Endothelial cell (in vitro differentiated cells): ENCODE data around the gene CNTNAP5. TPM values are rescaled to one million over a fixed set of nuclear protein-coding genes. Genes with fewer than 3 reads are reported as not detected.

Source experiments
- DNase-seq: peaks from one replicate; pipeline ENCODE4 v3.0.0; 2021; ENCODE audit warnings: low spot score
- H3K27ac Mint-ChIP-seq: one replicate; pipeline ENCODE4 v1.8.0; 2021; ENCODE audit warnings: mixed read lengths, inconsistent platforms; ENCODE audit not compliant: unreplicated experiment
- H3K27me3 Mint-ChIP-seq: one replicate; pipeline ENCODE4 v1.8.0; 2021; ENCODE audit warnings: mild to moderate bottlenecking, moderate library complexity, mixed read lengths, inconsistent platforms; ENCODE audit not compliant: unreplicated experiment
- H3K36me3 Mint-ChIP-seq: one replicate; pipeline ENCODE4 v1.8.0; 2021; ENCODE audit warnings: mild to moderate bottlenecking, low read depth, mixed read lengths, inconsistent platforms; ENCODE audit not compliant: unreplicated experiment
- H3K4me1 Mint-ChIP-seq: one replicate; pipeline ENCODE4 v1.8.0; 2021; ENCODE audit warnings: mild to moderate bottlenecking, mixed read lengths, inconsistent platforms; ENCODE audit not compliant: unreplicated experiment
- H3K4me3 Mint-ChIP-seq: one replicate; pipeline ENCODE4 v1.8.0; 2021; ENCODE audit warnings: mild to moderate bottlenecking, mixed read lengths, inconsistent platforms; ENCODE audit not compliant: unreplicated experiment
- H3K9me3 Mint-ChIP-seq: one replicate; pipeline ENCODE4 v1.8.0; 2021; ENCODE audit warnings: mixed read lengths, inconsistent platforms; ENCODE audit not compliant: unreplicated experiment
- total RNA-seq: library from RNA; stranded (reverse); fragmentation: NEBNext Ultra II Directional; extraction: Animal tissue kit (Norgen Biotek cat#: 25700); gene quantifications from one replicate; pipeline ENCODE4 v1.2.1, GENCODE V29; 2021; ENCODE audit not compliant: unreplicated experiment
- TF ChIP-seq, protein P1 (sequence below): fragments of 200-600 bp; sonication (generic); IDR thresholded peaks from one replicate; pipeline ENCODE4 v1.5.0; 2021; ENCODE audit warnings: antibody characterized with exemption; ENCODE audit not compliant: unreplicated experiment

The CNTNAP5 gene
- total RNA-seq, 1 donor from 2014 or later: 5.0 TPM

DNA sequence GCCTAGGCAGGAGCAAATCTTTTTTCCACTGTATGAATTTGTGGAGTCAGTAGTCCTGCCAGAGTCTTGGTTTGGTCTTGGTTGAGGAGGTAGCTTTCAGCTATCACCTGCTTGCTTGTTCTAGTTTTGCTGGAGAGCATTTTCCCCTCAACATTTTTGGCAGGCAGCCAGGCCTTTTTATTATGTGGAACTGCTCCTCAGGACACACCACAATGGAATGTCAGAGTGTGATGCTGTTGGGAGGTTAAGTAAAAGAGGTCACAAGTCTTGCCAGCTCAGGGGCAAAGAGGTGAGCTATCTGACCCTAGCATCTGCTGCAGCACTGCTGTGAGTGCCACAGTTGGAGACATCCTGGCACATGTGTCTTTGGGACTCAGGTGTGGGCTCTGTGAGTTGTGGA is 258.0 kb downstream of the CNTNAP5 start:
- H3K27me3 Mint-ChIP-seq: no peaks in the 10 kb centered on the region
- H3K4me1 Mint-ChIP-seq: no peaks in the 10 kb centered on the region
- no peak overlapping the region for H3K4me3 Mint-ChIP-seq
- H3K36me3 Mint-ChIP-seq: no peaks in the 10 kb centered on the region
- H3K9me3 Mint-ChIP-seq: no peaks in the 10 kb centered on the region
- TF ChIP-seq, protein P1, sequence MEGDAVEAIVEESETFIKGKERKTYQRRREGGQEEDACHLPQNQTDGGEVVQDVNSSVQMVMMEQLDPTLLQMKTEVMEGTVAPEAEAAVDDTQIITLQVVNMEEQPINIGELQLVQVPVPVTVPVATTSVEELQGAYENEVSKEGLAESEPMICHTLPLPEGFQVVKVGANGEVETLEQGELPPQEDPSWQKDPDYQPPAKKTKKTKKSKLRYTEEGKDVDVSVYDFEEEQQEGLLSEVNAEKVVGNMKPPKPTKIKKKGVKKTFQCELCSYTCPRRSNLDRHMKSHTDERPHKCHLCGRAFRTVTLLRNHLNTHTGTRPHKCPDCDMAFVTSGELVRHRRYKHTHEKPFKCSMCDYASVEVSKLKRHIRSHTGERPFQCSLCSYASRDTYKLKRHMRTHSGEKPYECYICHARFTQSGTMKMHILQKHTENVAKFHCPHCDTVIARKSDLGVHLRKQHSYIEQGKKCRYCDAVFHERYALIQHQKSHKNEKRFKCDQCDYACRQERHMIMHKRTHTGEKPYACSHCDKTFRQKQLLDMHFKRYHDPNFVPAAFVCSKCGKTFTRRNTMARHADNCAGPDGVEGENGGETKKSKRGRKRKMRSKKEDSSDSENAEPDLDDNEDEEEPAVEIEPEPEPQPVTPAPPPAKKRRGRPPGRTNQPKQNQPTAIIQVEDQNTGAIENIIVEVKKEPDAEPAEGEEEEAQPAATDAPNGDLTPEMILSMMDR: no peak
- DNase-seq: no peak
- H3K27ac Mint-ChIP-seq: no peak overlapping the region

DNA sequence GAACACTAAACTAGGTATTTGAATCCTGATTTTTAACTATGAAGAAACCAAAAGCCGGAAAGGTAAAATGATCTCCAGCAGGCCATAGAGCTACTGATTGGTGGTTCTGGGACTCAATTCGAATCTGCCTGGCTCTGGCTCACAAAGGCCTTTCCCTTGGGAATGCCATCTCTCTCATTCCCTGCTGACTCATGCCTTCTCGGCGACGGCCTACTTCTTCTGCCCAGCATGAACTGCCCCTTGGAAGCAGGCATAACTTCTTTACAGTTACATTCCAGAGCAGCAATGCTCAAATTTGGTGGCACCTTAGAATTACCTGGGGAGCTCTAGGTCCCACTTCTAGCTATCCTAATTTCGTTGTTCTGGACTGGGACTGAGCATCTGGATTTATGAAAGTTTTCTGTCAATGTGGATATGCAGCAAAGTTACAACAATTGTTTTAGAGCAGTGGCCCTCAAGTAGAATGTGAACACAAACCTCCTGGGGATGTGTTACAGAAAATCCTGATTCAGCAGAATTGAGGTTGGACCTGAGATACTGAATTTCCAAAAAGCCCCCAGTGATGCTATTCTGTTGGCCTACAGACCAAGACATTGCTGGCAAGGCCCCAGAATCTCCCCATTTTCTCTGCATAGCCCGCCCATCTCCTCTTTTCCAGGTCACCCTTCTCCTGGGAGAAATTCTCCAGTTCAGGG is 261.1 kb downstream of the CNTNAP5 start:
- Mint-ChIP-seq H3K27ac (no peak overlapping the region), H3K27me3 (no peaks in the 10 kb centered on the region), H3K4me1 (no peaks in the 10 kb centered on the region), H3K9me3 (no peaks in the 10 kb centered on the region), H3K36me3 (no peaks in the 10 kb centered on the region), H3K4me3 (no peak overlapping the region)
- no peak for DNase-seq
- TF ChIP-seq, protein P1: no peak

DNA sequence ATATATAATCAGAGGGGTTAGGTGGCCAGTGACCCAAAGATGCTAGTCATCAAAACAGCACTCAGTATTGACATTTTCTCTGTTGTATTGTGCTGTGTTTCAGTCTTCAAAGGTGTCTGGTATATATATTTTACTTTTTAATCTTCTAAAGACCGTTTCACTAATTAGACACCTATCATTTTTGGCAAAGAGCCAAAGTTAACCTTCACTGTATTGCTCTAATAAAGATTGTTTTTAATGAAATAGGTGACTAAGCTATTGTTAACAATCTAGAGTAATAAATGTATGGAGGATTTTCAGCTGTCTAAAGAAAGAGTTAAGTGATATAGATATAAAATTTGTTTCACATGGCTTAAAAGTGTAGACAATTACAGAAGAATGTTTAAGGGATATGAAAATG is 264.0 kb downstream of the CNTNAP5 start:
- DNase-seq: no peak
- Mint-ChIP-seq H3K36me3 (no peaks in the 10 kb centered on the region), H3K4me1 (no peaks in the 10 kb centered on the region), H3K27ac (no peak overlapping the region), H3K27me3 (no peaks in the 10 kb centered on the region), H3K4me3 (no peak overlapping the region), H3K9me3 (no peaks in the 10 kb centered on the region)
- TF ChIP-seq, protein P1: no peak

DNA sequence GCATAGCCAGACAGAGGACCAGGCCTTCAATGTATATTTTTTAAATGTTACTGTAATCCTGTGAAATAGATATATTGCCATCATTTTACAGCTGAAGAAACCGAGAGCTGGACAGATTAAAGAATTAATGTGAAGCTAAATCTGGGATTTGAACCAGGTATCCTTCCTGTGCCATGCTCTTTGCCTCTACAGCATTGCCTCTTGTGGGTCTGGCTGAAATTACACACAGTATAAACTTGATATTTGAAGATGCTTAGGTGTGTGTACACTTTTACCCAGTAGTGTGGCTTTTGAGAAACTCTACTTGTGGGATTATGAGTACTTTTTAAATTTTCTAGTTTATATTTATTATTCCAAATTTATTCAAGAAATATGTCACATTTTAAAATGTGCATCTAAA is 264.5 kb downstream of the CNTNAP5 start:
- TF ChIP-seq, protein P1: no peak
- no peak overlapping the region for H3K27ac Mint-ChIP-seq
- H3K27me3 Mint-ChIP-seq: peaks cover 2% of the 10 kb centered on the region
- H3K4me1 Mint-ChIP-seq: no peaks in the 10 kb centered on the region
- no peaks in the 10 kb centered on the region for H3K9me3 Mint-ChIP-seq
- H3K36me3 Mint-ChIP-seq: no peaks in the 10 kb centered on the region
- no peak for DNase-seq
- H3K4me3 Mint-ChIP-seq: no peak overlapping the region

DNA sequence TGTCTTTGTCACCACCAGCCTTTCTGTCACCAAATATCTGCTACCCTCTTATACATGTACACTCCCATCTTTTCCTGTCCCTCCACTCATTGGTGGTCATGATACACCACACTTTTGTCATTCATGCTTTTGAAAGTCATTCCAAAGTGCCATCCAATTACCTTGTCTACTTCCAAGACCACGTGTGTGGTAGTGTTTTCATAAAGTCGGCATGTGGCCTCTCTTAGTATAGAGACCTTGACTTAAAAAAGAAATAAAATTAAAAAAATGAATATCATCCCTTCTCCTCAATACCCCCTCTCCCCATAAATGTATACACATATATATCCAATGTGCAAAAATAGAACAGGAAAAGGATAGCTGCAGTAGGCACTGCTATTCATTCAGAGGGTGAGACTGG is 271.4 kb downstream of the CNTNAP5 start:
- H3K9me3 Mint-ChIP-seq: no peaks in the 10 kb centered on the region
- TF ChIP-seq, protein P1: no peak
- H3K4me3 Mint-ChIP-seq: no peak overlapping the region
- no peak for DNase-seq
- H3K27me3 Mint-ChIP-seq: peaks cover 2% of the 10 kb centered on the region
- no peak overlapping the region for H3K27ac Mint-ChIP-seq
- no peaks in the 10 kb centered on the region for H3K36me3 Mint-ChIP-seq
- H3K4me1 Mint-ChIP-seq: no peaks in the 10 kb centered on the region
